HEK293 (cell line): ENCODE measurements around the gene NISCH.

Experiments
- CTCF ChIP-seq: fragments of 450-650 bp; formaldehyde crosslinking; IDR thresholded peaks from 2 replicates; pipeline ENCODE4 v1.5.1; 2016; ENCODE audit warnings: missing biosample characterization, missing genetic modification characterization
- EGR2 ChIP-seq: fragments of 450-650 bp; formaldehyde crosslinking; IDR thresholded peaks from 2 replicates; pipeline ENCODE4 v1.5.1; 2016; ENCODE audit warnings: low read depth, missing biosample characterization, missing genetic modification characterization
- IKZF3 ChIP-seq: fragments of 450-650 bp; IDR thresholded peaks from 2 replicates; pipeline ENCODE4 v1.5.0; 2018; ENCODE audit warnings: missing biosample characterization, mild to moderate bottlenecking, missing genetic modification characterization, moderate library complexity
- TCF7L2 ChIP-seq: IDR thresholded peaks from 2 replicates; pipeline ENCODE4 v1.6.1; 2011; ENCODE audit warnings: low read depth, mild to moderate bottlenecking, inconsistent platforms, low read length, moderate library complexity, borderline replicate concordance
- YY1 ChIP-seq: fragments of 450-650 bp; formaldehyde crosslinking; IDR thresholded peaks from 2 replicates; pipeline ENCODE4 v1.5.1; 2018; ENCODE audit warnings: missing biosample characterization, missing genetic modification characterization
- ZBTB17 ChIP-seq: fragments of 450-650 bp; formaldehyde crosslinking; IDR thresholded peaks from 2 replicates; pipeline ENCODE4 v1.5.1; 2016; ENCODE audit warnings: missing biosample characterization, missing genetic modification characterization
- ZBTB20 ChIP-seq: fragments of 450-650 bp; formaldehyde crosslinking; IDR thresholded peaks from 2 replicates; pipeline ENCODE4 v1.5.1; 2016; ENCODE audit warnings: missing biosample characterization, missing genetic modification characterization
- ZBTB21 ChIP-seq: fragments of 450-650 bp; formaldehyde crosslinking; IDR thresholded peaks from 2 replicates; pipeline ENCODE4 v1.5.1; 2017; ENCODE audit warnings: missing biosample characterization, missing genetic modification characterization
- ZBTB44 ChIP-seq: fragments of 450-650 bp; IDR thresholded peaks from 2 replicates; pipeline ENCODE4 v1.5.1; 2018; ENCODE audit warnings: missing biosample characterization, mild to moderate bottlenecking, missing genetic modification characterization
- ZBTB49 ChIP-seq: fragments of 450-650 bp; formaldehyde crosslinking; IDR thresholded peaks from 2 replicates; pipeline ENCODE4 v1.5.1; 2016; ENCODE audit warnings: missing biosample characterization, missing genetic modification characterization, low read depth
- ZBTB7A ChIP-seq: fragments of 450-650 bp; formaldehyde crosslinking; IDR thresholded peaks from 2 replicates; pipeline ENCODE4 v1.5.1; 2016; ENCODE audit warnings: low read depth, missing biosample characterization, missing genetic modification characterization
- ZBTB8A ChIP-seq: fragments of 450-650 bp; formaldehyde crosslinking; IDR thresholded peaks from 2 replicates; pipeline ENCODE4 v1.5.1; 2016; ENCODE audit warnings: missing biosample characterization, missing genetic modification characterization
- ZFP37 ChIP-seq: fragments of 450-650 bp; formaldehyde crosslinking; IDR thresholded peaks from 2 replicates; pipeline ENCODE4 v1.5.1; 2016; ENCODE audit warnings: missing biosample characterization, missing genetic modification characterization
- ZNF214 ChIP-seq: fragments of 450-650 bp; formaldehyde crosslinking; IDR thresholded peaks from 2 replicates; pipeline ENCODE4 v1.5.1; 2017; ENCODE audit warnings: missing biosample characterization, mild to moderate bottlenecking, missing genetic modification characterization, borderline replicate concordance
- ZNF221 ChIP-seq: fragments of 450-650 bp; formaldehyde crosslinking; IDR thresholded peaks from 2 replicates; pipeline ENCODE4 v1.5.1; 2017; ENCODE audit warnings: missing biosample characterization, missing genetic modification characterization, borderline replicate concordance
- ZNF311 ChIP-seq: fragments of 450-650 bp; formaldehyde crosslinking; IDR thresholded peaks from 2 replicates; pipeline ENCODE4 v1.5.1; 2017; ENCODE audit warnings: missing biosample characterization, missing genetic modification characterization, borderline replicate concordance
- ZNF324 ChIP-seq: fragments of 450-650 bp; formaldehyde crosslinking; IDR thresholded peaks from 2 replicates; pipeline ENCODE4 v1.5.1; 2016; ENCODE audit warnings: missing biosample characterization, missing genetic modification characterization
- ZNF362 ChIP-seq: fragments of 450-650 bp; formaldehyde crosslinking; IDR thresholded peaks from 2 replicates; pipeline ENCODE4 v1.5.1; 2016; ENCODE audit warnings: missing biosample characterization, missing genetic modification characterization
- ZNF560 ChIP-seq: fragments of 450-650 bp; formaldehyde crosslinking; IDR thresholded peaks from 2 replicates; pipeline ENCODE4 v1.5.1; 2017; ENCODE audit warnings: missing biosample characterization, missing genetic modification characterization, borderline replicate concordance
- ZNF610 ChIP-seq: fragments of 450-650 bp; formaldehyde crosslinking; IDR thresholded peaks from 2 replicates; pipeline ENCODE4 v1.5.1; 2016; ENCODE audit warnings: missing biosample characterization, missing genetic modification characterization, borderline replicate concordance
- ZNF624 ChIP-seq: fragments of 450-650 bp; formaldehyde crosslinking; IDR thresholded peaks from 2 replicates; pipeline ENCODE4 v1.5.1; 2017; ENCODE audit warnings: missing biosample characterization, missing genetic modification characterization
- ZNF660 ChIP-seq: fragments of 450-650 bp; IDR thresholded peaks from 2 replicates; pipeline ENCODE4 v1.5.1; 2018; ENCODE audit warnings: missing biosample characterization, mild to moderate bottlenecking, missing genetic modification characterization
- ZNF76 ChIP-seq: fragments of 450-650 bp; formaldehyde crosslinking; IDR thresholded peaks from 2 replicates; pipeline ENCODE4; 2016; ENCODE audit warnings: low read depth, missing biosample characterization, missing genetic modification characterization, borderline replicate concordance
- ZNF777 ChIP-seq: fragments of 450-650 bp; formaldehyde crosslinking; IDR thresholded peaks from 2 replicates; pipeline ENCODE4 v1.5.1; 2017; ENCODE audit warnings: missing biosample characterization, missing genetic modification characterization, borderline replicate concordance
- ZNF792 ChIP-seq: fragments of 450-650 bp; formaldehyde crosslinking; IDR thresholded peaks from 2 replicates; pipeline ENCODE4 v1.5.1; 2016; ENCODE audit warnings: missing biosample characterization, missing genetic modification characterization
- ZSCAN30 ChIP-seq: fragments of 450-650 bp; IDR thresholded peaks from 2 replicates; pipeline ENCODE4 v1.5.1; 2018; ENCODE audit warnings: missing biosample characterization, mild to moderate bottlenecking, missing genetic modification characterization, moderate library complexity

Gene NISCH

GRCh38 chr3:52533623-52534280 is 78.3 kb downstream of the NISCH start, which contains the start of gene NT5DC2 (continued):
- no peak for TF ChIP-seq ZBTB49 (tag by site-specific recombination)
- peak; percentile 74 for TF ChIP-seq ZBTB20 (tag by site-specific recombination)
- TF ChIP-seq ZSCAN30 (tag by site-specific recombination), result peak; percentile 66
- TF ChIP-seq ZBTB17 (tag by site-specific recombination), result no peak
- TF ChIP-seq ZNF624 (tag by site-specific recombination), result no peak
- TF ChIP-seq ZBTB7A, result no peak
- TF ChIP-seq ZBTB21 (tag by site-specific recombination), result no peak
- TF ChIP-seq ZNF777, result no peak
- no peak for TF ChIP-seq ZNF610 (tag by site-specific recombination)
- TF ChIP-seq CTCF (tag by site-specific recombination), result no peak
- no peak for TF ChIP-seq ZNF560
- TF ChIP-seq IKZF3 (tag by site-specific recombination), result no peak
- no peak for TF ChIP-seq ZNF221 (tag by site-specific recombination)
- no peak for TF ChIP-seq TCF7L2
- 0 out of 2 replicates have a peak, but pooled peaks have one; percentile 31 for TF ChIP-seq ZNF660 (tag by site-specific recombination)
- no peak for TF ChIP-seq ZFP37 (tag by site-specific recombination)
- TF ChIP-seq EGR2, result no peak
- no peak for TF ChIP-seq ZNF362 (tag by site-specific recombination)
- TF ChIP-seq ZNF311 (tag by site-specific recombination), result no peak
- TF ChIP-seq ZNF324, result no peak
- TF ChIP-seq ZNF214, result no peak
- no peak for TF ChIP-seq ZBTB44 (tag by site-specific recombination)
- TF ChIP-seq ZNF792 (tag by site-specific recombination), result no peak
- TF ChIP-seq ZBTB8A (tag by site-specific recombination), result peak; percentile 87
- no peak for TF ChIP-seq ZNF76 (tag by site-specific recombination)
- 0 out of 2 replicates have a peak, but pooled peaks have one; percentile 48 for TF ChIP-seq YY1 (tag by site-specific recombination)
- TF ChIP-seq, all 188 proteins: peak for 18
